Stimulated activated CD8-positive, alpha-beta memory T cell treated with anti-CD3 and anti-CD28 coated beads, Interleukin-7, amount 100 ng/mL, for 48 hours (primary cell): ENCODE data around the gene APC2.
A peak's percentile ranks its signal among the peaks of the same experiment; 100 is the strongest.
"Not testable (repeated sequence)": the region's sequence is repeated elsewhere in the genome, so short reads cannot be mapped to it uniquely, and the experiment has no call there.

ENCODE experiments used
- DNase-seq, 2 donors: peaks; one replicate each; pipeline ENCODE4 v3.0.0-alpha.2; 2020; ENCODE audit warnings: low read depth in 1 of 2; ENCODE audit errors: extremely low read depth in 1 of 2

APC2 gene

DNA sequence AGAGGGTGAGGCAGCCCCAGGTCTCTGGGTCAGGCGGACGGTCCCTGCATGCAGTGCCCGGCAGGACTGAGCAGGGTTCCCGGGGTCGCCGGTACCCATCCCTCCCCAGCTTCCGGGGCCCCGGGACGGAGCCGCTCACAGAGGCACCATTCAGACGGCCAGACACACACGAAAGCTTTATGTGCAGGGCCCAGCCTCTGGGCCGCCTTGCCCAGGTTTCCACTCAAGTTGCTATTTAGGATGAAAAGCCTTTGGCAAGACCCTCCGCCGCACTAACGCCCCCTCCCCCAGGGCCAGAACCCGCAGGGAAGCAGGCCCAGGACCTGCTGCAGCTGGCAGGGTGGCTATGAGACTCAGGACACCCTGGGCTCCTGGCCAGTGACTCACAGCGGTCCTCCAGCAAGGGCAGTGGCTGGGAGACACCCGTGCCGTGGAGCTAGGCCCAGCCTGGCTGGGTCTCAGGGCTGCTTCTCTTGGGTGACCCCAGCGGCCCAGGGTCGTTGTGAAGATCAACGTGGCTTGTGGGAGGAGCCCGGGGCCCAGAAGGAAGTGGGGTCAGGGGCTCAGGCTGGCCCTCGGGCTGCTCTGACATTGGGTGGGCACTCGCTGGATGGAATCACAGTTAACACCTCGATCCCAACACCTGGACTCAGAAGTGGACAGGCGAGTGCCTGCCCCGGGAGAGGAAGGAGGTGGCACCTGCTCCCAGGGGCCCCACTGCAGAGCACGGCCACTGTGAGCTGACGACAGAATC is 24.3 kb downstream of the APC2 start:
- DNase-seq = no peak

DNA sequence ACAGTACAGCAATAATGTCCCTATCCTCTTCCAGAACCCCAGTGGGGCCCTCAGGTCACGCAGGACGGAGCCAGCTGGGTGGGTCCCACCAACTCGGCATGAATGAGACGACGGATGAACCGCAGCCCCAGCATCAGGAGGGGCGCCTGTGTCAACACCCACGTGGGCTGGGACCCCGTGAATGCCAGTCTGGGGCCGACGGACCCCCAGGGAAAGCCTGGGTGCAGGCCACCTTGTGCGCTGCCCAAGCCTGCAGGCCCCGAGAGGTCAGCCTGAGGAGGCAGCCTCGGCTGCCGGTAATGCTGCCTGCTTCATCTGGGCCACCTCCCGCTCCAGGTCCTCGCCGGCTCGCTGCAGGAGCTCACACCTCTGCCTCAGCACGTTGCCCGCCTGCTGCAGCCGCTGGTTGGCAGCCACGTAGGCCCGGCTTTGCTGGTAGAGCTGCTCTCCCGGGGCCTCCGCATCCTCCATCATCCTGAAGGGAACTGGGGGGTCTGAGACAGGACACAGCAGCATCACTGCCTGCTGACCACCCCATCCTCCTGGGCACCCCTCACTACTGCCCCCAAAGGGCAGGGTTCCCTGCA is 24.9 kb downstream of the APC2 start:
- no peak for DNase-seq

DNA sequence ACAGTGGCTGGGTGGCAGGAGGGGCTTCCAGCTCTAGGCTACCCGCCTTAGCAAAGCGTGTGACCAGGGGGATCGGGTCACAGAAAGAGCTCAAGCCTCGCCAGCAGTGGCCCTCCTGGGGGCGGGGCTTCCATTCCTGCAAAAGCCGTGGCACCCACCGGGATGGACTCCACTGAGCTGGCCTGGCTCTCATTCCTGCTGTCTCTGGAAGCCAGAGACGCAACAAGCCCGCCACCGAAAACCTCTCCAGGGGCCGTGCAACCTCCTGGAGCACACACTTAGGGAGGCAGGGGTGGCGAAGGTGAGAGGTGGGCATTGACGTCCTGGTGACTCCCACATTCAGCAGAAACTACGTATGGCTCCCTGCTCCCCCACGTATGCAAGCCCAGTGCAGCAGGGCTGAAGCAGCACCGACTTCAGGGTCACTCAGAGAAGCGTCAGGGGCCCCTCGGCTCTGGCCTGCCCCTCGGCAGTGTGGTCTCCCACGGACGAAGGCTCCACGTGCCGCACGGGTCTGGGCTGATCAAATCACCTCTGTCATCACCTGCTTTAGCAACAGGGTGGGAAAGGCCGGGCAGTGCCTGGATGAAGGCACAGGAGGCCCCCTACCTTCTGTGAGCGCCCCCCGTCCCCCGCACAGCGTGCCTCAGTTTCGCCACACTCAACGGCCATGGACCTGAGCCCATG is 26.0 kb downstream of the APC2 start:
- DNase-seq = no peak

DNA sequence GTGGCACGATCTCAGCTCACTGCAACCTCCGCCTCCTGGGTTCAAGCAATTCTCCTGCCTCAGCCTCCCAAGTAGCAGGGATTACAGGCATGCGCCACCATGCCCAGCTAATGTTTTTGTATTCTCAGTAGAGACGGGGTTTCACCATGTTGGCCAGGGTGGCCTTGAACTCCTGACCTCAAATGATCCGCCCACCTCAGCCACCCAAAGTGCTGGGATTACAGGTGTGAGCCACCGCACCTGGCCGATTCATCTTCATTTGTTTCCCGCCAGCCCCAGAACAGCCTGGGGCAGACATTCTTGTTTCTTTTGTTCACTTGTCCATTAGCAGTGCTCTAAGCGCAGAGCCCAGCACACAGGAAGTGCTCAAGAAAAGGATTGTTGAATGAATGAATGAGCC is 27.1 kb downstream of the APC2 start:
- DNase-seq = not testable (repeated sequence)

DNA sequence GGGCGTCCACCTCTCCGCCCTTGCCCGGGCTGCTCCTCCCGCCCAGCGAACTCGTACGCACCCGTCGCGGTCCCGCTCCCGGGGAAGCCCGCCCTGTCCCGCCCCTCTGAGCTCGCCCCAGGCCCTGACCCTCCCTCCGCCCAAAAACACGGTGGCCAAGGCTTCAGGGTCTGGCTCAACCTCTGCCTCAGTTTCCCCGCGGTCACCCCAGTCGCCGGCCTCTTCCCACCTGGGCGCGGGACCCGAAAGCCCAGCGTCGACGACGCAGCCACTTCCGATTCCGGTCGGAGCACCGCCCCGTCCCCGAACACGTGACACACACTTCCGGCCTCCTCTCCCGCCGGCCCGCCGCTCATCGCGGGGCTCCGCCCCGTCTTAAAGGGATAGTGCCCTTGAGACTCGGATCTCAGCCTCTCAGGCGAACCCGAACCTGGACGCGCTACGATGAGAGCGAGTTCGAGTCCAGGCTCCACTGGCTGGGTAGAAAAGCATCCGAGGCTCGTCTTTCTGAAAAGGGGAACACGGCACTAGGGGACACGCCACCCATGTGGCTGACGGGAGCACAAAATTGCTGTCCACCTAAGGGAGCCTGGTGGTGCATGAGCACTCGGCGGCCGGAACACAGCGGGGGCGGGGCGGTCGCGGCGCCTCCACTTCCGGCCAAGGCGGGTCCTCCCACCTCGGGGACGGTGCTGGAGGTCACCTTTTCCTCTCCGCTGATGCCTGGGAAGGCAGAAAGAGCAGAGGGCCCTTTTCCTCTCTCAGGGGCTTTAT is 29.2 kb downstream of the APC2 start, which contains the start of gene C19orf25:
TSS of gene C19orf25 (minus strand) at position 282 of the 774 bp plus-strand sequence. CDS start 312 bp downstream, outside the sequence.
- DNase-seq = peak; percentile 88 to 91

DNA sequence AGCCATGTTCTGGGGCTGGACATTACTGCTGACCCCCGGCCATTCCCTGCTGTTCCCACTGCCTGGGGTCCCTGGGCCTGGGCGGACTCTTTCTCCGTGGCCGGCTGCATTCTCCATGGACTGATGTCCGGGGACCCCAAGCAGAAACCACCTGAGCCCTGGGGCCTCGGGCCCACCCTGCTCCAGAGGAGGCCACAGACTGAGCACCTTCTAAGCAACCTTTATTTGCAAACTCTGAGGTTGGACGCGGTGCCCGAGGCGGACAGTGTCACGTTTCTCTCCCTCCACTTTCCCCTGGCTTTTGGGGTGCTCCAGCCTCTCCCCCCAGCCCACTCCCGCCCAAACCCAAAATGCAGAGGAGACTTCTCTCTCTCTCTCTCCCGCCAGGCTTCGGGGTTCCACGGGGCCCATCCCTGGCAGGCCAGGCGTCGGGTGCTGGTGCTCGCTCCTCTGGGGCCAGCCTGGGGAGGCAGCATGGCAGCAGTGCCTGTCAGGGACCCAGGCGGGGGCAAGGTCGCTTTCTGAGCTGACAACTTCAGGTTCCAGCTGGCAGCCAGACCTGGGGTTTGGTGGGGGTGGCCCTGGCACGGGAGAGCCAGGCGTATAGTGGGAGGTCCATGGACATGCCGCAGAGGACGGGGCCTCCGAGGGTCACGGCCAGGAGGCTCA is 31.4 kb downstream of the APC2 start:
- no peak for DNase-seq

DNA sequence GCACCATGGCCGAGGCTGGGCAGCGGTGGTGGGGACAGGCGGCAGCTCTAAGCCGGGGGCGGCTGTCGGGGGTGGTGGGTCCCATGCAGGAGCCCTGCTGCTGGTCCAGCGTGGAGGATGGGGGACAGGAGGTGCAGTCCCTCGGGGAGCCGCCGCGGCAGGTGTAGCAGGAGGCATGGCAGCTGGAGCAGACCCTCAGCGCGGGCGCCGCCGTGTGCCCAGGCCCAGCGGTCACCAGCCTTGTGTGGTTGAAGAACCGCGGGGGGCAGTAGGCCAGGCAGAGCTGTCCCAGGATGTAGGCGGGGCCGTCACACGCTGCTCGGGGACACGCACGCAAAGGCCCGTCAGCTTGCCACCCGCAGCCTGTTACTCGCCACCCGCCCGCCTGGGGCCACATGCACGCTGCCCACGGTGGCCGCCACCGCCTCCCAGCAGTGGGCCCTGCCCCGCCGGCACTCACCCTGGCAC is 32.0 kb downstream of the APC2 start:
- DNase-seq = no peak

DNA sequence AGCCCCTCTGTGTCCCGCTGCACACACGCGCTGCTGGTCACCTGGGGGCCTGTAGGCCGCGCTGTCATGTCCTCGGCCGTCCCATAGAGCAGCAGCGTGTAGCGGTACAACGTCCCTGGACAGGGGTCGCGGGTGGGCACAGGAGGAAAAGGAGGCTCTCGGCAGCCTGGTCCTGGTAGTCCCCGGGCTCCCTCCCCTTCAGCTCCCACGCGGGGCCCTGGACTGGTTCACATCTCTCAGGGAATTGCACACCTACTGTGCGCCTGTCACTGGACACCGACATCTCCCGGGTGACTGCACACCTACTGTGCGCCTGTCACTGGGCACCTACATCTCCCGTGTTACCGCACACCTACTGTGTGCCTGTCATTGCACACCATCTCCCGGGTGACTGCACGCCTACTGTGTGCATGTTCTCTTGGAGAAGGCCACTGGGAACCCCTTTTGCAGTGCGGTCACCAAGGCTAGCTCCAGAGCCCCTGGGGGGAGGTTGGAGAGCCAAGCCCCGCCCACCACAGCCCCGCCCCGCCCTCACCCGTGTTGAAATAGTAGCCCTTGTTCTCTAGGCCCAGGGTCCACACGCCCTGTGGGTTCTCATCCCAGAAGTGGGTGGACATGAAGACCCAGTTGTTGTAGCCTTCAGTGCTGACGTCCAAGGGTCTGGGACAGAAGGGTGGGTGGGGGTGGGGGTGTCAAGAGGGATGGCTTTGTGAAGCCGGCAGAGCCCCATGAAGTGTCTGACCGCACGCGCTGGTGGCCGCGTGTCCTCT is 32.6 kb downstream of the APC2 start:
- DNase-seq = no peak

DNA sequence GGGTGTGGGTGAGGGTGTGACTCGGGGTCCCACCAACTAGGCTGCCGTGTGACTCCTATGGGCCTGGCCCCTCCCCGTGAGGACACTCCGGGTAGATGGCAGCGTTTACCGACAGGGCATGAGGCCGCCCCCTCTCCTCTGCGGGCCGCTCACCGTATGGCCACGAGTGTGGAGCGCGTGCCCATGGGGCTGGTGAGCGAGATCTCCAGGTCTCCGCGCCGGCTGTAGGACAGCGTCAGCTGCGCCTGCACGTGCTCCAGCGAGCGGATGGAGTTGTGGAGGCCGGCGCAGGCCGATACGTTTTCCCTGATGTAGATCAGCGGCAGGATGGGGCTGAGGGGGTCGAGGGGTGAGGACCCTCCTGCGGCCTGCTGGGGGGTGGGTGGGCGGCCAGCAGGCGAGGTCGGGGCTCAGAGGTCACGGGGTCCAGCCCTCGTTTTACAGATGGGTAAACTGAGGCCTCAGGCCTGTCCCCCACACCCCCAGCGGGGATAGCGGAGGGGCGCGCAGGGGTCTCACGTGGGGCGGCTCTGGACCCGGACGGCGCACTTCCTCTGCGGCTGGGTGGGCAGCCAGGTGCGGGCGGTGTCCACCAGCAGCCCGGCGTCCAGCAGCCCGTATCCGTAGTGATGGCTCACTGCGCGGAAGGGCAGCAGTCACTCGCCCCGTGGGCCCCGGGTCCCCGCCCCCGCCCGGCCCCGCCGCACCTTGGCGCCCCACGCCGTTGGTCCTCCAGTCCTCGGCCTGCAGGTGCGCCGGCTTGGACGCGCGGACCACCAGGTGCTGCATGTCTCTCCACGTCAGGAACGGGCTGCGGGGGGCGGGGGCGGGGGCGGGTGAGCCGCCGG is 33.4 kb downstream of the APC2 start:
- no peak for DNase-seq

DNA sequence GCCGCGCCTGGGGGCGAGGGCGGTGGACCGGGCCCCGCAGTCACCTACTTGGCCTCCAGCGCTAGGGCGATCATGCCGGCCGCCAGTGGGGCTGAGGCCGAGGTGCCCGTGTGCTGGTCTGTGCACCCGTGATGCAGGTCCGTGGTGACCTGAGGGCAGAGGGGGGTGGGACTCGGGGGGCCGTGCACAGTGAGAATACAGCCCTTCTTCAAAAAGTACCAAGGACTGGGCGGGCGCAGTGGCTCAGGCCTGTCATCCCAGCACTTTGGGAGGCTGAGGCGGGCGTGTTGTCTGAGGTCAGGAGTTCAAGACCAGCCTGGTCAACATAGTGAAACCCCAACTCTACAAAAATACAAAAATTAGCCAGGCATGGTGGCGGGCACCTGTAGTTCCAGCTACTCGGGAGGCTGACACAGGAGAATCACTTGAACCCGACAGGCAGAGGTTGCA is 34.1 kb downstream of the APC2 start:
- no peak for DNase-seq

DNA sequence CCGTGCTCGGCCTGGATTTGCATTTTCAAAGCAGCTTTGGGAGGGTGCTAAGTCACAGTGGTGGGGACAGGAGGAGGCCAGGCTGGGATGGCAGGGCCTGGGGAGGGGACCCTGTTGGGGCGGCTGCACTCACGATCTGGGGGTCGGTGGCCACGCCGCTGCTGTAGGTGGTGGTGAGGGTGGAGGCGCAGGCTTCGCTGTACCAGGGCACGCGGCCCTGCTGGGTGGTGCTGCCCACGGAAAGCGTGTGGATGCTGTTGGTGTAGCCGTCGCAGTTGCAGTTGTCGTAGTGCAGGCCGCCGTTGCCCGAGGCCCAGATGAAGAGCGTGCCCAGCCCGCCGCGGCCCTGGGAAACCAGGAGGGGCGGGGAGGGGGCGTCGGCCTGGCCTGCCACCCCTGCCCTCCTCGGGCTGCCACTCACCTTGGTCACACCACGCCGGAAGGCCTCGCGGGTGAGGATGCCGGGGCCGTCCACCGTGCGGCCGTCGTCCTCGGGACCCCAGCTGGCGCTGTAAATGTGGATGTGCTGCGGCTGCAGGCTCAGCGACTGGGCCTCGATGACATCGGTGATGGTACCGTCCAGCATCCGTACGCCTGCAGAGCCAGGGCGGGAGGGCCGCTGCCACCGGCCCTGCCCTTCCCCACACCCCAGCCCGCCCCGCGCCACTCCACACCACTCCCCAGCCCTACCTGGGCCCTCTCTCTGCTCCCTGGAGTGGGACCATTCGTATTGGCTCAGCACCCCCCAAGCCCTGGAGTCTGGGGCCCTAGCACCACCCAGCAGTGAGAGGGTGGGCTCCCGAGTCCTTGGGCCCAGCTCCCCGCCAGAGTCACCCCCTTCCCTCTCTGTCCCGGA is 37.0 kb downstream of the APC2 start:
- no peak for DNase-seq

DNA sequence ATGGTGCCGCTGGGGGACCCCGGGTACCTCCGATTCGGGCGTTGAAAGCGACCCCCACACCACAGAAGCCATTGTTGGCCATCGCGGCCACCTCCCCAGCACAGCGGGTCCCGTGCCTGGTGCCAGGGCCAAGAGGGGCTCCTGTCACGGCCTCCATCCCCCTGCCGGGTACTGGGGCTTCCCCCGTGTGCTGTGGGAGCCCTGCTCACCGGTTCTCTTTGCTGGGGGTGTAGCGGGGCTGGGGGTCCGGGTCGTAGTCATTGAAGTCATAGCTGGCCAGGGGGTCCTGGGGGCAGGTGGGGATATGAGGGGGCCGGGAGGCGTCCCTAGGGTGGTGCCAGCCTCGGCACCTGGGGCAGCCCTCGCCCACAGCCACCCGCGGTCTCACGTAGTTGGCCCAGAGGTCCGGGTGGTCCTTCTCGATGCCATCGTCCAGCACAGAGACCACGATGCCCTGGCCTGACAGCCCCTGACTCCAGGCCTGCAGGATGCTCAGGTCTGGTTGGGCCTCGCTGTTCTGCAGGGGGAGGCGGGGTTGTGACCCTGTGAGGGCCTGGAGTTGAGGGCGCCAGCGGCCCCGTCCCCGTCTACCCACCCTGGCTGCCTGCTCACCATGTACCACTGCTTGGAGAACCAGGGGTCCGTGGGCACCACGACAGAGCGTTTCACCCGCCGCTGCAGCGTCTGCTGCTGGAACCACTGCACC is 37.8 kb downstream of the APC2 start:
- DNase-seq = no peak

DNA sequence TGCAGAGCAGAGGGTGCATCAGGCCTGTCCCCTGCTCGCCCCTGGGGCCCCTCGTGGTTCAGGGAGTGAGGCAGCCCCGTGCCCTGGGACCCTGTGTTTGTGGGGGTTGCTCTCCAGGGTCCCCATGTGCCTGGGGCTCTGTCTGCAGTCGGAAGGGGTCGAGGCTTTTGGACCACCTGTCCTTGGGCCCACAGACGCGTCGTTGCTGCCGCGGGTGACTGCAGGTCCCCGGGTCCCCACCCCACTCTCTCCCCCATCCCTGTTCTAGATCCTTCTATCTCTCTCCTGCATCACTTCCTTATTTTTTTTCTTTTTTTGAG is 38.3 kb downstream of the APC2 start:
- DNase-seq = no peak

DNA sequence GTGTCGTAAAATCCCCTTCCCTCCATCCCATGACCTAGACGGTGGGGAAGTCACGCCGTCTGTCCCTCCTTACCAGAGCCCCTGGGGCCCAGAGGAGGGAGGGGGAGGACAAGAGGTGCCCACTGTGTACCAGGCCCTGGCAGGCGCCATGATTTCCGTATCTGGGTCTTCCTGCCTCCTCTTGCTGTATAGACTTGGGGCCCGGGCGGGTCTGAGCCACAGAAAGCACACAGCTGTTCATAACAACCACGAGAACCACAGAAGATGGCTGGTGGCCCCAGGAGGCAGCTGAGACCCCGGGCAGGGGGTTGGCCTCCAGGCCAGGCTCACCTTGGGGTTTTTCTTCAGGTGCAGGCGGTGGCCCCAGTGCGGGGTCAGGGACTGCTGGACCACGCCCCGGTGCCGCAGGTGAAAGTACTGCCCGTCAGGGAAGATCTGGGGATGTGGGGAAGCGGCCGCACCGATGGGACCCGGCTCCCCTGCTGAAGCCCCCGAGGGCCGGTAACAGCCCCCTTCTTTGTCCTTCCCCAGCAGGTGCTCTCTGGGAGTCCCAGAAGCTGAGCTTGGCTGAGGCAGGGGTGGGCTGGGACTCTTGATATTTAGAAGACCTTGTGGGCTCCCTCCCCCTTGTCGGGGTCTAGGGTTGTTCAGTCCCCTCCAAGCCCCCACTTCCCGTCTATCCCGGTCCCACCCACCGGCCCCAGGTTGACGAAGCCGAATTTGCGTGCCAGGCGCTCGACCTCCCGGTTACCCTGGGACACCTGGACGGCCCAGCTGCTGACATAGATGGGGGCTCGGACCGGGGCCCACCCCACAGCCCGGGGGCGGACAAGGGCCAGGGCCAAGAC is 39.8 kb downstream of the APC2 start:
- no peak for DNase-seq

DNA sequence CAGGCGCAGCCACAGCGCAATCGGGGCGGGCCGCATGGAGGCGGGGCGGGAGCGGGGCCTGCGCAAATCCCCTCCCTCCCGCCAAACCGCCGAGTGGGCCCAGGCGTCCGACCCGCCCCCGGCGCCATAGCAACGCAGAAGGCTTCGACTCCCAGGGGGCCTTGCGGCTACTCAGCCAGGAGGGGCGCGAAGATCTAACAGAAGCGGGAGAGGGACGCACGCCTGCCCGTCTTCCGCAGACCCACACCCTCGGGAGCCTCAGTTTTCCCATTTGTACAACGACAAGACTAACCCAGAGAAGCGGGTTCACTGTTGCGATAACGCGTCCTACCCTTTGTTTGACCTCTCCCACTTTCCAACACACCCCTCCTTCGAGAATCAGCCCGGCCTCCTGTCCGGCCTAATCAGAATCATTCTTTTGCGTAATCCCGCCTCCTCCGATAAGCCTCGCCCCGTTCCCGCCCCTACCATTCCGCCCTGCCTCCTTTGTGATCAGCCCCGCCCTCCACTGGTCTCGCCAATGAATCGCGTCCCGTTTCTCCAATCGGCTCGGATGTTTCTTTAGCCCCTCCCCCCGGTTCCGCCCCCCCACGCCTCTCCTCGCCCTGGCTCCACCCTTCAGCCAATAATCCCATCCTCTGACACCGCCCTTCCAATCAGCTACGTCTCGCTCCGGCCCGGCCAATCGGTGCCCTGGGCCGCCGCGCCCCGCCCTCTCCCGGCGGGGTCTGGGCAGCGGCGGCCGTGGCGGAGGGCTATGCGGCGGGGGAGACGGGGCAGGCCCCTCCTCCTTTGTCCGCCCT is 40.6 kb downstream of the APC2 start, which contains the start of gene PCSK4:
TSS of gene PCSK4 (minus strand) at position 40 of the 803 bp plus-strand sequence. CDS start at position 36, 4 bp downstream.
- peak; percentile 91 to 96 for DNase-seq
